Tibial artery (tissue), 4 donors: Measurements from ENCODE around the gene SETBP1.
"Not testable (repeated sequence)": the region's sequence is repeated elsewhere in the genome, so short reads cannot be mapped to it uniquely, and the experiment has no call there.

Experiments
- DNase-seq, 2 donors: peaks; one replicate each; pipeline ENCODE4 v3.0.0-alpha.2; 2019
- H3K27ac ChIP-seq, 2 donors: fragments of 200-600 bp; sonication (generic) in 1 of 2; 1 replicate in 1 of 2; 2 replicates in 1 of 2; pipeline ENCODE4 v1.5.1; 2018 to 2019; ENCODE audit warnings: mild to moderate bottlenecking in 1 of 2
- H3K27me3 ChIP-seq, 2 donors: fragments of 200-600 bp; sonication (generic) in 1 of 2; one replicate each; pipeline versions ENCODE4 v1.5.1 to v1.6.0; 2016 to 2019
- H3K36me3 ChIP-seq, 3 donors: fragments of 200-600 bp; sonication (generic) in 2 of 3; one replicate each; pipeline ENCODE4 v1.5.1; 2016 to 2019; ENCODE audit warnings: mild to moderate bottlenecking in 2 of 3
- H3K4me1 ChIP-seq, 4 donors: fragments of 200-600 bp; sonication (generic) in 2 of 4; 1 replicate in 3 of 4; 2 replicates in 1 of 4; pipeline ENCODE4 v1.5.1; 2016 to 2019
- H3K4me3 ChIP-seq, 2 donors: fragments of 200-600 bp; sonication (generic) in 1 of 2; 1 replicate in 1 of 2; 2 replicates in 1 of 2; pipeline ENCODE4 v1.5.1; 2018 to 2019; ENCODE audit warnings: mild to moderate bottlenecking in 2 of 2
- H3K9me3 ChIP-seq, 3 donors: fragments of 200-600 bp; sonication (generic) in 1 of 3; one replicate each; pipeline ENCODE4 v1.5.1; 2016 to 2019
- intact Hi-C: fragments of 100-400 bp; cut with DNase I; formaldehyde crosslinking; loops from one replicate; pipeline ENCODE4 v1.15.0; 2023; ENCODE audit warnings: low total_unique reads
- TF ChIP-seq, protein P1 (sequence below), 2 experiments: fragments of 200-600 bp in 1 of 2; fragments of 450-650 bp in 1 of 2; IDR thresholded peaks; one replicate each; pipeline ENCODE4 v1.5.1; 2017 to 2019; ENCODE audit warnings: antibody characterized with exemption in 2 of 2, mild to moderate bottlenecking in 1 of 2, moderate library complexity in 1 of 2

SETBP1 gene

DNA sequence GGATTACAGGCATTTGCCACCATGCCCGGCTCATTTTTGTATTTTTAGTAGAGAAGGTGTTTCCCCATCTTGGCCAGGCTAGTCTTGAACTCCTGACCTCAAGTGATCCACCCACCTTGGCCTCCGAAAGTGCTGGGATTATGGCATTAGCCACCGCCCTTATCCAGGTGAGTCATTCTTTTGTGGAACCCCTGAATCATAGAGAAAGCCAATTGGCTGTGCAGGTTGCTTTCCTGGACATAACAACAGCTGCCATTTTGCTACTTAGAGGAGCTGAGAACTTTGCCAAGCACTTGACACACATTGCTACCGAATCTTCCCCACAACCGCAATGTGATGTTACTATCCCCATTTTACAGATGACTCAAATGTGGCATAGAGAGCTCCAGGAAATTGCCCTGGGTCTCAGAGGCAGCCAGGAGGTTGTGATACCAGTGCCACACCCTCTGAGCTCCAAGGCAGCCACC is 36.0 kb downstream of the SETBP1 start:
- no peaks in the 10 kb centered on the region for H3K9me3 ChIP-seq
- no peak for DNase-seq
- H3K27ac ChIP-seq, result peak overlapping the region in 1 of 2 donors; percentile 52
- peaks cover 0 to 20% (median 0%) of the 10 kb centered on the region in 3 donors for H3K36me3 ChIP-seq
- intact Hi-C loops, result no loop called here
- TF ChIP-seq, protein P1, sequence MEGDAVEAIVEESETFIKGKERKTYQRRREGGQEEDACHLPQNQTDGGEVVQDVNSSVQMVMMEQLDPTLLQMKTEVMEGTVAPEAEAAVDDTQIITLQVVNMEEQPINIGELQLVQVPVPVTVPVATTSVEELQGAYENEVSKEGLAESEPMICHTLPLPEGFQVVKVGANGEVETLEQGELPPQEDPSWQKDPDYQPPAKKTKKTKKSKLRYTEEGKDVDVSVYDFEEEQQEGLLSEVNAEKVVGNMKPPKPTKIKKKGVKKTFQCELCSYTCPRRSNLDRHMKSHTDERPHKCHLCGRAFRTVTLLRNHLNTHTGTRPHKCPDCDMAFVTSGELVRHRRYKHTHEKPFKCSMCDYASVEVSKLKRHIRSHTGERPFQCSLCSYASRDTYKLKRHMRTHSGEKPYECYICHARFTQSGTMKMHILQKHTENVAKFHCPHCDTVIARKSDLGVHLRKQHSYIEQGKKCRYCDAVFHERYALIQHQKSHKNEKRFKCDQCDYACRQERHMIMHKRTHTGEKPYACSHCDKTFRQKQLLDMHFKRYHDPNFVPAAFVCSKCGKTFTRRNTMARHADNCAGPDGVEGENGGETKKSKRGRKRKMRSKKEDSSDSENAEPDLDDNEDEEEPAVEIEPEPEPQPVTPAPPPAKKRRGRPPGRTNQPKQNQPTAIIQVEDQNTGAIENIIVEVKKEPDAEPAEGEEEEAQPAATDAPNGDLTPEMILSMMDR (IDR thresholded peaks at IDR 0.05), result no peak
- H3K4me1 ChIP-seq, result peaks cover 0 to 34% (median 9%) of the 10 kb centered on the region in 4 donors
- H3K27me3 ChIP-seq, result no peaks in the 10 kb centered on the region
- H3K4me3 ChIP-seq, result no peak overlapping the region

DNA sequence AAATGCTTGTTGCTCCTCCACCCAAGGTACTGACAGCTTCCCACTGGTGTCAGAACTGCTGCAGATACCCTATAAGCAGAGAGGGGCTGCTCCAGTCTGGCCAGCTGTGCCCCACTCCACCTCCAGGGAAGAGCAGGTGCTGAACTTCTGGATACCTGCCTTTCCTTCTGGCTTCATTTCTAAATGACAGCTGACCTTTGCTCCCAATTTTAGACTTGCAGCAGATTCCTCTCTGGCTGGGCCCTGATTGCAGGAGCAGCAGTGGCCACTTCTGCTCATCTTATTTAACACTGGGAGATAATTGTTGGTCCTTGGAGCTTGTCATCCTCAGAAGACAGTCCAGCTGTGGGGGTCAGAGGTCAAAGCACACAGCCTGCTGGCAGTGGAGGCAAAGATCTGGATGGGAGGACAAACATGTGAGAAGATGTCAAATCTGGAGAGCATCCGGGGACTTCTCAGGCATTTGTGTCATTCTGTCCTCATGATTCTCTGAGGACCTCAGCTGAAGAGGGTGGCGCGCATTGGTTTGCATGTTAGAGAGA is 38.9 kb downstream of the SETBP1 start:
- no peaks in the 10 kb centered on the region for H3K27me3 ChIP-seq
- intact Hi-C loops, result no loop called here
- peaks cover 0 to 7% (median 0%) of the 10 kb centered on the region in 3 donors for H3K36me3 ChIP-seq
- DNase-seq, result no peak
- H3K4me3 ChIP-seq, result no peak overlapping the region
- TF ChIP-seq, protein P1 (IDR thresholded peaks at IDR 0.05), result no peak
- peaks cover 5 to 41% (median 15%) of the 10 kb centered on the region in 4 donors for H3K4me1 ChIP-seq
- H3K9me3 ChIP-seq, result no peaks in the 10 kb centered on the region
- H3K27ac ChIP-seq, result no peak overlapping the region

DNA sequence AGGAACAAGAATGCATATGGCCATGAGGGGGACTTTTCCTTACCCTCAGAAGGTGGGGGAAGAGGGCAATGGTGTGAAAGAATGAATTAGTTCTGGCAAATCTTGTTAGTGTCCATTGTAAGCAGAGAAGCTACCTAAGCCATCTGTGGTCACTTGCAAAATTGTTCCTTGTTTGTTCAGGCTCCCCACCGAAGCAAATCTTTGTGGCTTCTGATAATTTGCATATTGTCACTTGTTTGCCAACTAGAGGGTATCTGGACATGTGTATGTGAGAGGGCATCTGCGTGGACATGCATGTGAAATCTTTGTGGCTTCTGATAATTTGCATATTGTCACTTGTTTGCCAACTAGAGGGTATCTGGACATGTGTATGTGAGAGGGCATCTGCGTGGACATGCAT is 41.1 kb downstream of the SETBP1 start:
- peaks cover 0 to 43% (median 28%) of the 10 kb centered on the region in 4 donors for H3K4me1 ChIP-seq
- H3K4me3 ChIP-seq, H3K9me3 ChIP-seq, H3K27me3 ChIP-seq, intact Hi-C loops, H3K27ac ChIP-seq, DNase-seq, H3K36me3 ChIP-seq: not testable (repeated sequence)

DNA sequence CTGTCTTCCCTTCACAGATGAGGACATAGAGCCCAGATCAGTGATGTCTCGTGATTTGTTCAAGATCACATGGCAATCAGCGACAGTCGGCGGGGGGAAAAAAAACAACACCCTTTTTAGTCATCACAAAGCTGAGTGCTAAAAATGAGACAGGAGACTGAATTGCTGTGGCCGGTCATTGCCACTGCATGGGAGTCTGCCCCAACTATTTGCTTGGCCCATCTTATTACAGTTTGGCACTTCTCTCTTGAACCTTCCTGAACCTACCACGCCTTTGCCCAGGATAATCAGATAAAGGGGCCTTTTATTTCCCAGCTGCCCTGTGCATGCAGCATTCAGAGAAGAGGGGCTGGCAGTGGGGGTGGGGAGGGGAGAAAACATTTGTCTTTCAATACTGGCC is 42.7 kb downstream of the SETBP1 start:
- TF ChIP-seq, protein P1 (IDR thresholded peaks at IDR 0.05), result no peak
- H3K9me3 ChIP-seq, result no peaks in the 10 kb centered on the region
- H3K4me1 ChIP-seq, result peaks cover 0 to 46% (median 31%) of the 10 kb centered on the region in 4 donors
- intact Hi-C loops, result no loop called here
- H3K27me3 ChIP-seq, result no peaks in the 10 kb centered on the region
- H3K27ac ChIP-seq, result peak overlapping the region; percentile 70 to 75
- H3K36me3 ChIP-seq, result peaks cover 0 to 7% (median 0%) of the 10 kb centered on the region in 3 donors
- no peak for DNase-seq
- H3K4me3 ChIP-seq, result no peak overlapping the region

DNA sequence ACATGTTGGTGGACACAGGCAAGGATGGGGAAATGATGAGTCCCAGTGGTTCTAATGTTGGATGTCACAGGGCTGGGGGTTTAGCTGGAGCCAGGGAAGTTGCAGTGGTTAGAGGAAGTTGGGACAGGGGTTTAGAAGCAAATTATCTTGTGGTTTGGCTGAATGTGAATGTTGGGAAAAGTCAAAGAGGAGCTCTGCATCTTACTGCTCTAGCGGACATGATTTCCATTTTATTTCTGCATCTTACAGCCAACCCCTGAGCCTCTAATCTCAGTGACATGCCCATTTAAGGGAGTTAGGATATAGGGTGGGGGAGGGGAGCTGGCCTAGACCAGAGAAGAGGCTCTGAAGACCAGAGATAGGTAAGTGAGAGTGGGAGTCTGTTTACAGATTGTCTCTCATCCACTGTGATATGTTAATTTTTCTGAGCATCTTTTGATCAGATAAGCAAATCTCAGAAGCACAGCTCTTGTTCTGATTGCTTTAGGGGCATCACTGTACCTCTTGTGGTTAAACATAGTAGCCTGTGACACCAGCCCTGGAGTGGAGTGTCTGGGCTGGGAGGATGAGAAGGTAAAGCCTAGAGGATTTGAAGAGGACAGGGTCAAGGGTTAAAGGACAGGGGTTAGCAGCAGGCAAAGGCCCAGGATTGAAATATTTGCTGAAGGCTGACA is 43.6 kb downstream of the SETBP1 start:
- peak in 1 of 2 donors; percentile 53 for DNase-seq
- TF ChIP-seq, protein P1 (IDR thresholded peaks at IDR 0.05), result no peak
- Histone ChIP-seq H3K27me3 (no peaks in the 10 kb centered on the region), H3K4me1 (peaks cover 0 to 46% (median 31%) of the 10 kb centered on the region in 4 donors), H3K27ac (peak overlapping the region; percentile 70 to 75), H3K9me3 (no peaks in the 10 kb centered on the region), H3K4me3 (no peak overlapping the region), H3K36me3 (peaks cover 0 to 7% (median 0%) of the 10 kb centered on the region in 3 donors)
- intact Hi-C loops, result no loop called here
